ENCODE results near the gene TM2D3. TPM values are rescaled to one million over a fixed set of nuclear protein-coding genes. Genes with fewer than 3 reads are reported as not detected.
A peak's percentile ranks its signal among the peaks of the same experiment; 100 is the strongest.

The TM2D3 gene
- total RNA-seq, 4 donors from 2014 or later = 38.2 to 58.3 (median 50.7) TPM

GRCh38 chr15:101651554-101652097 is 555 bp downstream of the TM2D3 start:
- ATAC-seq = peak; percentile 61
- H3K27ac ChIP-seq = peak overlapping the region; percentile 82 to 99 (median 98)
- WGBS, 2 donors (ENCODE audit: low coverage in 1 of 2) = 0 to 1% methylated on average over 11 to 12 of the region's 32 CpGs
- H3K27me3 ChIP-seq = no peaks in the 10 kb centered on the region
- TF ChIP-seq POLR2AphosphoS5 (IDR thresholded peaks at IDR 0.05) (no peak), CTCF (IDR thresholded peaks at IDR 0.05) (no peak), POLR2A (IDR thresholded peaks at IDR 0.05) (no peak), EP300 (IDR thresholded peaks at IDR 0.05) (no peak)
- H3K4me3 ChIP-seq = peak overlapping the region; percentile 65 to 93
- peaks cover 11 to 50% (median 14%) of the 10 kb centered on the region in 3 donors for H3K4me1 ChIP-seq
- no peaks in the 10 kb centered on the region for H3K9me3 ChIP-seq
- H3K36me3 ChIP-seq = peaks cover 0 to 44% of the 10 kb centered on the region in 2 donors

- Histone ChIP-seq H3K4me1 (peaks cover 11 to 54% (median 14%) of the 10 kb centered on the region in 3 donors), H3K27ac (peak overlapping the region in 1 of 4 donors; percentile 99), H3K4me3 (no peak overlapping the region), H3K9me3 (no peaks in the 10 kb centered on the region), H3K27me3 (no peaks in the 10 kb centered on the region), H3K36me3 (peaks cover 0 to 45% of the 10 kb centered on the region in 2 donors)
- no peak for ATAC-seq
- whole genome bisulfite sequencing, 2 donors (ENCODE audit: low coverage in 1 of 2) = 0 to 51% methylated on average over 1 to 5 of the region's 5 CpGs
- no peak for TF ChIP-seq CTCF (IDR thresholded peaks at IDR 0.05)
Observed at GRCh38 chr15:101650145-101650544, 2.0 kb downstream of the TM2D3 start.

GRCh38 chr15:101648356-101648755 is 3.8 kb downstream of the TM2D3 start:
- 86 to 87% methylated on average over 6 of the region's 6 CpGs for WGBS, 2 donors (ENCODE audit: low coverage in 1 of 2)
- peaks cover 0 to 63% of the 10 kb centered on the region in 2 donors for H3K36me3 ChIP-seq

GRCh38 chr15:101647251-101647650 is 4.9 kb downstream of the TM2D3 start:
- no peak overlapping the region for H3K4me3 ChIP-seq
- ATAC-seq = no peak
- H3K27me3 ChIP-seq = no peaks in the 10 kb centered on the region
- H3K4me1 ChIP-seq = peaks cover 11 to 49% (median 14%) of the 10 kb centered on the region in 3 donors
- WGBS, 2 donors (ENCODE audit: low coverage in 1 of 2) = 60 to 79% methylated on average over 1 to 3 of the region's 3 CpGs
- H3K36me3 ChIP-seq = peaks cover 0 to 74% of the 10 kb centered on the region in 2 donors
- H3K27ac ChIP-seq = no peak overlapping the region
- no peaks in the 10 kb centered on the region for H3K9me3 ChIP-seq
- TF ChIP-seq POLR2A (IDR thresholded peaks at IDR 0.05) (no peak), POLR2AphosphoS5 (IDR thresholded peaks at IDR 0.05) (no peak), CTCF (IDR thresholded peaks at IDR 0.05) (no peak), EP300 (IDR thresholded peaks at IDR 0.05) (no peak)

More at GRCh38 chr15:101648356-101648755, 3.8 kb downstream of the TM2D3 start:
- TF ChIP-seq EP300 (IDR thresholded peaks at IDR 0.05) = no peak
- no peak for TF ChIP-seq POLR2A (IDR thresholded peaks at IDR 0.05)
- no peak for TF ChIP-seq CTCF (IDR thresholded peaks at IDR 0.05)
- TF ChIP-seq POLR2AphosphoS5 (IDR thresholded peaks at IDR 0.05) = no peak
- Histone ChIP-seq H3K27ac (no peak overlapping the region), H3K4me1 (peaks cover 11 to 52% (median 14%) of the 10 kb centered on the region in 3 donors), H3K9me3 (no peaks in the 10 kb centered on the region), H3K4me3 (no peak overlapping the region), H3K27me3 (no peaks in the 10 kb centered on the region)
- ATAC-seq = no peak

GRCh38 chr15:101646672-101647071 is 5.5 kb downstream of the TM2D3 start:
- Histone ChIP-seq H3K9me3 (no peaks in the 10 kb centered on the region), H3K36me3 (peaks cover 0 to 77% of the 10 kb centered on the region in 2 donors), H3K27me3 (no peaks in the 10 kb centered on the region), H3K4me3 (no peak overlapping the region), H3K4me1 (peaks cover 11 to 55% (median 14%) of the 10 kb centered on the region in 3 donors), H3K27ac (no peak overlapping the region)
- no peak for TF ChIP-seq POLR2A (IDR thresholded peaks at IDR 0.05)
- TF ChIP-seq POLR2AphosphoS5 (IDR thresholded peaks at IDR 0.05) = no peak
- no peak for TF ChIP-seq CTCF (IDR thresholded peaks at IDR 0.05)
- no peak for TF ChIP-seq EP300 (IDR thresholded peaks at IDR 0.05)
- 64 to 69% methylated on average over 8 of the region's 8 CpGs for WGBS, 2 donors (ENCODE audit: low coverage in 1 of 2)
- no peak for ATAC-seq

Data from gastroesophageal sphincter (tissue), 4 donors.